IPS-11a (cell line): Measurements from ENCODE around the gene TRIM45.
A peak's percentile ranks its signal among the peaks of the same experiment; 100 is the strongest.
"Not testable (repeated sequence)": the region's sequence is repeated elsewhere in the genome, so short reads cannot be mapped to it uniquely, and the experiment has no call there.

ENCODE experiments used
- H3K4me3 ChIP-seq: one replicate; pipeline ENCODE4 v1.5.1; 2013; ENCODE audit warnings: low read depth, low read length, control low read depth

TRIM45 gene, protein sequence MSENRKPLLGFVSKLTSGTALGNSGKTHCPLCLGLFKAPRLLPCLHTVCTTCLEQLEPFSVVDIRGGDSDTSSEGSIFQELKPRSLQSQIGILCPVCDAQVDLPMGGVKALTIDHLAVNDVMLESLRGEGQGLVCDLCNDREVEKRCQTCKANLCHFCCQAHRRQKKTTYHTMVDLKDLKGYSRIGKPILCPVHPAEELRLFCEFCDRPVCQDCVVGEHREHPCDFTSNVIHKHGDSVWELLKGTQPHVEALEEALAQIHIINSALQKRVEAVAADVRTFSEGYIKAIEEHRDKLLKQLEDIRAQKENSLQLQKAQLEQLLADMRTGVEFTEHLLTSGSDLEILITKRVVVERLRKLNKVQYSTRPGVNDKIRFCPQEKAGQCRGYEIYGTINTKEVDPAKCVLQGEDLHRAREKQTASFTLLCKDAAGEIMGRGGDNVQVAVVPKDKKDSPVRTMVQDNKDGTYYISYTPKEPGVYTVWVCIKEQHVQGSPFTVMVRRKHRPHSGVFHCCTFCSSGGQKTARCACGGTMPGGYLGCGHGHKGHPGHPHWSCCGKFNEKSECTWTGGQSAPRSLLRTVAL

DNA sequence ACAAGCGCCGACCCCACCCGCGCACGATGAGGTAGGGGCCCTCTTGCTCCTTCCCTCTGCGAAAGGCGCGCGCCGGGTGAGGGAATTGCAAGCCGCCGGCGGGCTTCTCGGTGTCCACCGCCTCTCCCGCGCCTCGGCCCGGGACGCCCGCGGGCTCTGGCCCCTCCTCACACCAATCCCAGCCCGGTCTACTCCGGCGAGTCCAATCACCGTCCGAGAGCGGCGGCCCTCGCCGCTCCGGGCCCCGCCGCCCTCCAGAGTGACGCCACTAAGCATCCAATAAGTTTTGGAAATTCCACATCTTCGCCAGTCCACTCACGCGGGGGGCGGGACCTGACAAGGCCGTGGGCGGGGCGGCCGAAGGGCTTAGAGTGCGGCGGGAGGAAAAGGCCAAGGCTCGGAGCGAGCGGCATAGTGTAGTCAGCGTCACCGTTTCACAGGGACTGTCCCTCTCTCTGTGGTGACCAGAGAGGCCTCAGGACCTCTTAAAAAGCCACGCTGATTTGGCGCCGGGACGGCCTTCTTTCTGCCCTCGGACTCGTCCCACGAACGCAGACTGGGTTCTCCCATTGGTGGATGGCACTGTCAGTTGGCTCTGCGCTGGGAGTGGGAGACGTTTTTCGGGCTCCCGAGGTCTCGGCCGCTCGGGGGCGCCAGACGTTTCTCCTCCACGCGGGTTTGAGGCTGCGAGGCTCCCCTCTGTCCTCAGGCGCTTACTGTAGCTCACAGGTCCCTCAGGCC, at the start of gene TRIM45:
Gene TRIM45, minus strand, starts transcription at position 161 of the 741 bp plus-strand sequence. CDS start 548 bp downstream, outside the sequence.
- H3K4me3 ChIP-seq = peak within 1 kb of the TSS; percentile 91

DNA sequence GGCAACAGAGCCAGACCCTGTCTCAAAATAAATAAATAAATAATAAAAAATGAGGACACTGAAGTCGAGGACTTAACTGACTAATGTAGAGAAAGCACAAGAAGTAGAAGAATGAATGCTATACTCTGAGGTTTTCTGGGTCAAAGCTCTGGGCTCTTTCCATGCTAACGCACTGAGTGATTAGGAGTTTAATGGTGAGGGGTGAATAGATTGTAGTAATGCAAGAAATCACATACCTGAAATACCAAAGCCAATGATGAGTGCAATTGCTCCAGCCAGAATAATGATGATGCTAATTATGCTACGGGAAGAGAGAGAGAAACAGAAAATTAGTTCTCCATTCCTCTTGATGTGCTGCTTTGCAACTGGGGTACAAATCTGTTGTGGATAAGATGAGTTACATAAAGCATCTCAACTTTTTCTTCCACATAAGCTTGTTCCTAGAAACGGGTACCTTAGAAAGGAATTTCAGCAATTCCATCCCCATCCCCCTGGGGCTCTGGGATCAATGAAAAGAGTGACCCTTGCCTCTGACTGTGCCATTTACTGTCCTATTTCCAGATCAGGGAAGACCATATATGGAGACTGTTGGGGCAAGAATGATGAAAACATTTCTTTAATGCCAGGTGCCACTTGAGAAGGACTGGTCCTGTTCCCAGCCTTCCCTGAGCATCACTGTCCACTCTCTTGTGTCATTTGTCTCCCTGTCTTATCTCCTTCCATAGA, 48.5 kb upstream of the TRIM45 start:
- no peak overlapping the region for H3K4me3 ChIP-seq

DNA sequence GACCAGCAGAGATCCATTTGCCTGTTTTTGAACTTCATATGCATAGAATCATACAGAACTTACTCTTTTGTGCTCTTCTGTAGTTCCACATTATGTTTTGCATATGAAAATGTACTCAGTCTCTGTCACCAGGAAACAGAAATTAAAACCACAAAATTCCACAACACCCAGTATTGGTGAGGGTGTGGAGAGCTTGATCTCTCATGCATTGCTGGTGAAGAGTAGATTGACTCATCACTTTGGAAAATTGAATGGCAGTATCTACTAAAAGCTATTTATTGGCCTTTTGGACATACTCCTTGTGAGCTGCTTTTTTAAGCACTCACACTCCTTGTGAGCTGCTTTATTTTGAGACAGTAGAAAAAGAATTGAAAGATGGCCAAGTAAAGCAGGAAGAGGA, 45.9 kb upstream of the TRIM45 start:
- no peak overlapping the region for H3K4me3 ChIP-seq

DNA sequence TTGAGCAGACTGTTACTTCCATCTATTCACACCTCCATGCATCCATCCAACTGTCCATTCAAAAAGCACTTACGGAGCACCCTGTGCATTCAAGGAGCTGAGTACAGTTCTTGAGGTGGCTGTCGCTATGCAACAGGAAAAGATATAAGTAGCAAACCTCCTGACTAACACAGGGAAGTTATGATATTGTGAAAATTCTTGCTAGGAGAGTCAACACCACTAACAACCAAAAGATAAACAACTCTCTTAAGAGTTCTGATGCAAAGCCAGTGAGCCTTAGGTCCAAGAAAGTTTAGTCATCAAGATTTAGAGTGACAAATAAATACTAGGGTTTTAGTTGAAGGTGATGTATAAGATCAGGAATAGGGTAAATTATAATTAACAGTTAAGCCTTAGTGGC, 44.5 kb upstream of the TRIM45 start:
- H3K4me3 ChIP-seq = no peak overlapping the region

DNA sequence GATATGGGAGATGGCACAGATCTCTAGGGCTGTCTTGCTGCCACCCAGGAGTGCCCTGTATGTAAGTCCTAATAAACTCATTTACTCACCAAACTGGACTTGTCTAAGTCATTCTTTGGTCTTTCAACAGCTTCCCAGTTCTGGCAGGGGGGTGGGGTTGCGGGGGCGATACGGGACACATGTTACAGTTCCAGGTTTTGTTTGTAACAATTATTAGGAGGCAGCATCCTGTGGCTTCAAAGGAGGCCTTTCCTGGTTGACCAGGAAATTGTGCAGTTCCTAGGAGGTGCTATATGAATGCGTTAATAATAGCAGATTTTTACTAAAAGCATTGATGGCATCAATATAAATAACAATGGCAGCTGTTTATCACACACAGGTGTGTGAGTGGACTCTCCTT, 42.7 kb upstream of the TRIM45 start:
- no peak overlapping the region for H3K4me3 ChIP-seq

DNA sequence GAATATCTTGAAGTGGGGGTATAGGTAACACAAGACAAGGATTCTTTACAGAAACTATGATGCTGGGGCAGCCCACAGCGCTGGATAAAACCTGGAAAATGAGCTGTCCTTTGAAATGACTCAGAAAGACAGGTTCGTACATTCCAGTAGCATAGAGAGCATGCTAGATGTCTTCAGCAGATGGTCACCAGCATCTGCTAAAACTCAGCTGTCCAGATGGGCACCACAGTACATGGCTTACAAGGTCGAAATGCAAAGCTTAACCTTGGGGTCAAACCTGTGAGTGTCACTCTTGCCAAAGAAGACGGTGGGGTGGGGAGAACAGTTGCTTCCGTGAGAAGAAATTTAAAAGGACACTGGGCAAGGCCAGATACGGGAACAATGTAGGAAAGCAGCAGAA, 41.3 kb upstream of the TRIM45 start:
- H3K4me3 ChIP-seq = no peak overlapping the region

DNA sequence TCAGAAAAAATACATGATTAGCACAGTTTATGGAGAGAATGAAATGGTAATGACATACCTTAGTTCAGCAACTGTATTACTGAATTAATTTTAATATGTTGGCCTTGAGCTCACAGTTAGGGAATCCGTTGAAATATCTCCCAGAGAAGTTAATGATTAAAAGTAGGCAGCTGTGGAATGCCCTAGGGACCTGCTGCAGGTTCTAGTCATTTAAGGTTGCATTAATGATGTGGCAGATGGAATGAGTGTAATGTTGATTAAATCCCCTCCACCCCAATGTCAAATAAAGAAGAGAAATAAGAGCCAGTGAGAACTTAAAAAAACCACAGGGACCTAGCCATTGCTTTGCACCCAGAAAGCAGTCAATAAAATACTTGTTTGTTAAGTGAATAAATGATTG, 40.3 kb upstream of the TRIM45 start:
- no peak overlapping the region for H3K4me3 ChIP-seq

DNA sequence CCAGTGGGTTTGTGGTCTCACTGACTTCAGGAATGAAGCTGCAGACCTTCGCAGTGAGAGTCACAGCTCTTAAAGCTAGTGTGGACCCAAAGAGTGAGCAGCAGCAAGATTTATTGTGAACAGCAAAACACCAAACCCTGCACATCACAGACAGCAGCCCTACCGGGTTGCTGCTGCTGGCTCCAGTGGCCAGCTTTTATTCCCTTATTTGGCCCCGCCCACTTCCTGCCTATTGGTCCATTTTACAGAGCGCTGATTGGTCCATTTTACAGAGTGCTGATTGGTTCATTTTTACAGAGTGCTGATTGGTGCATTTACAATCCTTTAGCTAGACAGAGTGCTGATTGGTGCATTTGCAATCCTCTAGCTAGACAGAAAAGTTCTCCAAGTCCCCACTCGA, 29.8 kb upstream of the TRIM45 start:
- not testable (repeated sequence) for H3K4me3 ChIP-seq

DNA sequence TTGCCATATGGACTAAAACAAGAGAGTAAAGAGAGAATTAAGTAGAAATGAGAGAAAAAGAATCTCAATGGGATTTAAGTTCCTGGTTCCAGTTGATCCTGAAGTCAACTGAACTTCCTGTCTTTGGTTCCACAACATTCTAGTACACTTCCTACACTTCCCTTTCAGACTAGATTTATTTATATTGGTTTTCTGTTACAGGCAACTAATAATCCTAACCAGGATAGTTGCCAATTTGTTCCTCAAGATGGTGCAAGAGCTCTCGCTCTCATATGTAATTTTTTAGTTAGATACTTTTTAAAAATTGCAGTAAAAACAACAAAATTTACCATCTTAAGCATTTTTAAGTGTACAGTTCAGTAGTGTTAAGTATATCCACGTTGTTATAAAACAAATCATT, 28.8 kb upstream of the TRIM45 start:
- no peak overlapping the region for H3K4me3 ChIP-seq

DNA sequence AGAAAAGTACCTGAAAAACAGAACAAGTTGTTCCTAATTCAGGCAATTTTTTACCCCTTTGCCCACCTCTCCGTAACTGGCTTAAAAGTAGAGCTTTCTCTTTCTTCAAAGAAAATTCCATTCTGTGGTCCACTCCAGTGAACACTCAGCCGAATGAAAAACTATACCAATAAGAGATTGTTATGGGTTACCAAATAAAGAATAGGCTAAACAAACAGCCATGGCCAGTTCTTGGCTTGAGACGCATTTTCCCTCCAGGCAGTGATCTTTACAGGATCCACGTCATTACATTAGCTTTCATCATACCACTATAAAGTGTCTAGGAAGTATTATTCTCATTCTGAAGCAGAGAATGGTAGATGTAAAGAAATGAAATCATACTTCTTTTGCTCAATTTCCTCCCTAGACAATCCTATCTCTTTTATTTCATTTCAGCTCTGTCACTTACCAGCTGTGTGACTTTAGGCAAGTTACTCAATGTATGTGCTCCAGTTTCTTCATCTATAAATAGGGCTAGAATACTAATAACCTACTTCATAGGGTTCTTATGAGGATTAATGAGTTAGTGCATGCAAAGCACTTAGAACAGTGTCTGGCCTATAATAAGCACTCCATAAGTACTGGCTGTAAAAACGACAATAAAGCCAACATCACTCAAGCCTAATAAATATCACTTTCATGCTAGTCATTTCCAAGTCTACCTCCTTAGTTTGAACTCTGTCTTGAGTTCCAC, 26.5 kb upstream of the TRIM45 start:
- no peak overlapping the region for H3K4me3 ChIP-seq

DNA sequence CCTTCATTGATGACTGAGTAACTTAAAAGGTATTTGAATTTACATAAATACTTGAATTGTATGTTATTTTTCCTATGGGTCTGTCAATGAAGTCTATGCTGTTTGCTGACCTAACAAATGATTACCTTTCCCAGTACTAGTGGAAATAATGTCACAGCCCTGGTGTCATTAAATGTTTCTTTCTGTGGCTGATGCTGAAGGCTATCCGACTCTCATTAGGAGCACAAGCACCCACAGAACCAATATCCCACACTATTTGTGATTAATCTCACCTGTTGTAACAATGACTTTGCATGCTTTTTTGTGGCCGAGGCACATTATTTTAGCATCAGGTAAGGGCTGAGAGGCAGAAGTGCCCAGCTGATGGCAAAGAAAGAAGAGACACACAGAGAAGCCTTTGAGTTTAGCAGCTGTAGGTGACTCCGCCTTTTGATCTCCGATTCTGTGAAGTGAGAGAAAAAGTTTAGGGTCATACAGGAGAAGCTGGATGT, 25.8 kb upstream of the TRIM45 start:
- no peak overlapping the region for H3K4me3 ChIP-seq

DNA sequence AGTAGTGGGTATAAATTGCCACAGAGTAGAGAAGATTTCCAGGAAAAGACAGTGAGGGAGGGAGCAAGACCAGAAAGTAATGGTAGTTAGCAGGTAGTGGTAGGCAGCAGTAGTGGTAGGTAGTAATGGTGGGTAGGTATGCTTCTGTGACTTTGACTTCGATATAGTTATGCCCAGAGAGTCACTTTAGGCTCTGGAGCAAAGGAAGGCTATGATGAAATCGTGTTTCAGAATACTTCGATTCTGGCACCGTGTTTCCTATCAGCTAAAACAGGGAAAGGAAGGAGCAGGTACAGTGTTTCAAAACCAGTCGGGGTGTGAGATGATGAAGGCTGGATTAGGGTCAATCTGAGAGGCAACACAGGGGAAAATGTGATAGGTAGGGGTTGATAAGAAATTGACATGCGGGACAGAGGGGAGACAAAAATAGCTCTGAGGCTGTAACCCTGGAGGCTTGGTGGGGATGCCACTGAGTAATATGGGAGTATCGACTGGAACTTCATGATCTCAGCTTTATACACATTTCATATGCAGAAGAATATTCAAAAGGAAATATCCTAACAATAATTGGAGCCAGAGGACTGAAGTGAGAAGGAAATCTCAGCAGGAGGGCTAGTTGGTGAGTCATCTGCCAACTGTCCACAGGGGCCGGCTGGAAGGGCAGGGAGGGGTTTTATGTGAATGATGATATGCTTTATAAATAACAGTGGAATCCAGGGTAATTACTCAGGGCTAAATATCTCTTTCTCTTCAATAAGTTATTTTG, 25.2 kb upstream of the TRIM45 start:
- no peak overlapping the region for H3K4me3 ChIP-seq

DNA sequence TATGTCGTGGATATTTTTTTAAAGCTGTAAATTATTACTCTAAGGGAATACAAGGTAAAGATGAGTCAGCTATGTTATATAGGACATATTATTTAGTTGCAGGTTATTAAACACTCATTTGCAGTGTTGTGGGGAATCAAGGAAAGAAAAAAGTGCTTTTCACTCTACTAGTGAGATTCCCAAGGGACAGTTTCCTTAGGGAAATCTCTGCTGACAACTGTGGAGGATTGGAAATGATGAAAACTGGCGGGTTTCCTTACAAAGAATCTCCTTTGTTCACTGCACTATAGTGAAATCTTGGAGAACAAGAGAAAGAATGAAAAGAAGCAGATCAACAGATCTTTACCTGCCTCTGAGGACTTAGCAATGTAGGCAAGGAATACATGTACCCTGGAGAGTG, 24.5 kb upstream of the TRIM45 start:
- H3K4me3 ChIP-seq = no peak overlapping the region

DNA sequence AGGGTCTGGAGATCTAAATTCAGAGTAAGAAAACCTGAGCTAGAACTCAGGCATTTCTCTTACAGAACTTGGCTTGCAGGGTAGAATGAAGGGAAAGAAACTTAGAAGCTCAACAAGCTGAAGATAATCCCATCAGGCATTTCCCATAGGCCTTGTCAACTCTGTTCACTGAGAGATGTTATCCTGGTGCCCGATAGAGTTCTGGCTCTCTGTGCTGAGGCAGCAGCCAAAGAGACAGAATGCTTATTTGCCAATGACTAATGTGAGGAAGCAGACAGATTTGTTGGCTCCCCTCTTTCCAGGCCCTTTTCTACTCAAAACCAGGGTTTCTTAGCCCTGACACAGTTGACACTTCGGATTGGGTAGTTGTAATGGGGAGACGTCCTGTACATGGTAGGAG, 22.3 kb upstream of the TRIM45 start:
- no peak overlapping the region for H3K4me3 ChIP-seq

DNA sequence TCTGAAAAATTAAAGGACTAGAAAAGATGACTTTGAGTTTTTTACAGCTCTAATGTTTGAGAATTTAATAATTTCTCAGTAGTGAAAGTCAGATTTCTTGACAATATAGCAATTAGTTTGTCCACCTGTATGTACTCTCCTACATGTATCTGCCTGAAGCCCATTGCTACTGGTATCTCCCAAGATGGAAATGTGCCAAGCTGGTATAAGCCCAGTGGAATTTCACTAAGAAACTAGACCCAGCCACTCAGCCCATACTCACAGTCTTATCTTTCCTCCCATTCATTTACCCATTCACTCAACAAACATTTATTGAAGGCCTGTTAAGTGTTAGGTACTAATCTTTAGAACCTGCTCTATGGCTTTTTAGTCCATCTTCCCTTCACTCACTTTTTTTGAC, 21.6 kb upstream of the TRIM45 start:
- no peak overlapping the region for H3K4me3 ChIP-seq

DNA sequence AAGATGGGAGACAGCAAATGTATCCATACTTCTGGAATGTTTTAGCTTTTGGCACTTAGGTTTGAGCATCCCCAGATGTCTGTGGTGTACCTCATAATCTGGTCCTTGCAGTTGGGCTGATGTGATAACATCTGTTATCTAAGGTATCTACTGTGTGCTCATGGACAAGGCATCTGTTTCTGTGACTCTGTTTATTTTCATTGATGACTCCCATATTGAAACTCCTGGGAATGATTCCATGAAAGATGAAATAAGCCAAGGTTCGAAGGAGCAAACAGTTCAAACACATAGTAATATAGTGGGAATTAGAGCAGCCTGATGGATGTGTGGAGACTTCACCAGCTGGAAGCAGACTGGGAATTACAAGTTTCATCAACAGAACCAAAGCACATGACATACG, 20.7 kb upstream of the TRIM45 start:
- no peak overlapping the region for H3K4me3 ChIP-seq

DNA sequence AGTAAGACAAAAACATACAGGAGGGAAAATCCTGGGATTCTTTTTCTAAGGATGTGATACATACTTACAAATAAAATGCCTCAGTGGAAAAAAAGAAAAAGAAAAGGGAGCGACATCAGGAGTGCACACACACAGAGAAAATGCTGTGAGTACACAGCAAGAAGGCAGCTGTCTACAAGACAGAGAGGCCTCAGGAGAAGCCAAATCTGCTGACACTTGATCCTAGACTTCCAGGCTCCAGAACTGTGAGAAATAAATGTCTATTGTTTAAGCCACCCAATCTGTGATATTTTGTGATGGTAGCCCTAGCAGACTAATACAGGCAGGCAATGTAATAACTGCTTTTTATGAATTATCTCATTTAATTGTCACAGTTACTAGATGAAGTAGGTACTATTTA, 17.0 kb upstream of the TRIM45 start:
- no peak overlapping the region for H3K4me3 ChIP-seq

DNA sequence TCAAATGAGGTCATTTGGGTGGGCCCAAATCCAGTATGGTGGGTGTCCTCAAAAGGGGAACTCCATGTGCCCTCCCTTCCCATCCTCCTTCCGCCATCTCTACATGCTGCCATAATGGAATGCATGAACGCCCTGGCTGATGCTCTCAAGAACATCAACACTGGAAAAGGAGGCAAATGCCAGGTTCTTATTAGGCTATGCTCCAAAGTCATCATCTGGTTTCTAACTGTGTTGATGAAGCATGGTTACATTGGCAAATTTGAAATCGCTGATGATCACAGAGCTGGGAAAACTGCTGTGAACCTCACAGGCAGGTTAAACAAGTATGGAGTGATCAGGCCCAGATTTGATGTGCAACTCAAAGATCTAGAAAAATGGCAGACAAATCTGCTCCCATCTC, 16.6 kb upstream of the TRIM45 start:
- no peak overlapping the region for H3K4me3 ChIP-seq

DNA sequence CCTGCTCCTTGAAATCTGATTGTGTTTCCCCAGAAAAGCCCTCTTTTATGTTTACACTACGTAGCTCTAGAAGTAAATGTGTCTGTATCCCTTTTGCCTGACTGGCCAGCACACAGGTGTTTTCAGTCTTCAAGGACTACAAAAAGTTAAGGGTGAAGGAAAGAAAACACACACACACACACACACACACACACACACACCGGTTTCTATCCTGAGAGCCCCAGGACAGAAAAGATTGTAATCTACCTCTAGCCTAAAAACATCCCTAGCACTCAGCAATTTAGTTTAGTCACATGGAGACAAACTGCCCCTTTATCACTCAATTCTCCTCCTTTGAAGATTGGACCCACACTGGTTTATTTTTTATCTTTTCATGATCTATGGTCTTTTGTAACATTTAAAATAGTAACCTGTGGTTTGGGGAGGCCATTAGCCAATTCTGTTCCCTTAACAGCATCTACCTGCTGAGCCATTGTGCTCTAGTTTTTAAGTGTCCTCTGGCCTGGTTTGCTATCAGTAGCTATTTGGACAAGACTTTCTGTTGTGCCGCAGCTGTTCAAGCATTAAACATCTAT, 15.8 kb upstream of the TRIM45 start:
- no peak overlapping the region for H3K4me3 ChIP-seq
